ENCODE results near the gene PLCB1.
"Not testable (repeated sequence)": the region's sequence is repeated elsewhere in the genome, so short reads cannot be mapped to it uniquely, and the experiment has no call there.

PLCB1 gene

GRCh38 chr20:8408587-8409307 is 276.7 kb downstream of the PLCB1 start:
- DNase-seq, result no peak

GRCh38 chr20:8413691-8414090 is 281.6 kb downstream of the PLCB1 start:
- no peak for DNase-seq

- DNase-seq, result peak; percentile 93
Observed at GRCh38 chr20:8414586-8415274, 282.7 kb downstream of the PLCB1 start.

- DNase-seq, result no peak
Observed at GRCh38 chr20:8421981-8422380, 289.9 kb downstream of the PLCB1 start.

GRCh38 chr20:8423482-8423881 is 291.4 kb downstream of the PLCB1 start:
- DNase-seq, result no peak

- no peak for DNase-seq
Observed at GRCh38 chr20:8424010-8424409, 291.9 kb downstream of the PLCB1 start.

GRCh38 chr20:8425016-8425415 is 292.9 kb downstream of the PLCB1 start:
- no peak for DNase-seq

GRCh38 chr20:8425802-8426201 is 293.7 kb downstream of the PLCB1 start:
- DNase-seq, result no peak

- DNase-seq, result no peak
Observed at GRCh38 chr20:8427419-8428040, 295.5 kb downstream of the PLCB1 start.

GRCh38 chr20:8428988-8429387 is 296.9 kb downstream of the PLCB1 start:
- no peak for DNase-seq

GRCh38 chr20:8431538-8432434 is 299.7 kb downstream of the PLCB1 start:
- DNase-seq, result peak; percentile 21

- DNase-seq, result no peak
Observed at GRCh38 chr20:8432435-8433148, 300.5 kb downstream of the PLCB1 start.

GRCh38 chr20:8433291-8433690 is 301.2 kb downstream of the PLCB1 start:
- no peak for DNase-seq

- DNase-seq, result no peak
Observed at GRCh38 chr20:8434326-8434876, 302.3 kb downstream of the PLCB1 start.

GRCh38 chr20:8435285-8436035 is 303.4 kb downstream of the PLCB1 start:
- DNase-seq, result no peak

GRCh38 chr20:8436938-8437337 is 304.9 kb downstream of the PLCB1 start:
- DNase-seq, result not testable (repeated sequence)

GRCh38 chr20:8438748-8439147 is 306.7 kb downstream of the PLCB1 start:
- peak; percentile 16 for DNase-seq

GRCh38 chr20:8443464-8444072 is 311.5 kb downstream of the PLCB1 start:
- no peak for DNase-seq

GRCh38 chr20:8447262-8448120 is 315.4 kb downstream of the PLCB1 start:
- DNase-seq, result no peak

- DNase-seq, result no peak
Observed at GRCh38 chr20:8449123-8449522, 317.1 kb downstream of the PLCB1 start.

Measured in NCI-H510A treated with DMSO at 0.1 percent for 48 hours (cell line).